Measurements from ENCODE around the gene CD68.

The CD68 gene

GRCh38 chr17:7559320-7560171 is 19.9 kb upstream of the CD68 start:
- no peak for DNase-seq (ENCODE audit: low spot score)

- DNase-seq (ENCODE audit: low spot score): peak; percentile 89
Measured at GRCh38 chr17:7560172-7561027, 19.0 kb upstream of the CD68 start.

DNA sequence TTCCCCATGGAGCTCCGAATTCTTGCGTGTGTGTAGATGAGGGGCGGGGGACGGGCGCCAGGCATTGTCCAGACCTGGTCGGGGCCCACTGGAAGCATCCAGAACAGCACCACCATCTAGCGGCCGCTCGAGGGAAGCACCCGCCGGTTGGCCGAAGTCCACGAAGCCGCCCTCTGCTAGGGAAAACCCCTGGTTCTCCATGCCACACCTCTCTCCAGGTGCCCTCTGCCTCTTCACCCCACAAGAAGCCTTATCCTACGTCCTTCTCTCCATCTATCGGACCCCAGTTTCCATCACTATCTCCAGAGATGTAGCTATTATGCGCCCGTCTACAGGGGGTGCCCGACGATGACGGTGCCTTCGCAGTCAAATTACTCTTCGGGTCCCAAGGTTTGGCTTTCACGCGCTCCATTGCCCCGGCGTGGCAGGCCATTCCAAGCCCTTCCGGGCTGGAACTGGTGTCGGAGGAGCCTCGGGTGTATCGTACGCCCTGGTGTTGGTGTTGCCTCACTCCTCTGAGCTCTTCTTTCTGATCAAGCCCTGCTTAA is 18.3 kb upstream of the CD68 start:
- DNase-seq (ENCODE audit: low spot score): peak; percentile 95

DNA sequence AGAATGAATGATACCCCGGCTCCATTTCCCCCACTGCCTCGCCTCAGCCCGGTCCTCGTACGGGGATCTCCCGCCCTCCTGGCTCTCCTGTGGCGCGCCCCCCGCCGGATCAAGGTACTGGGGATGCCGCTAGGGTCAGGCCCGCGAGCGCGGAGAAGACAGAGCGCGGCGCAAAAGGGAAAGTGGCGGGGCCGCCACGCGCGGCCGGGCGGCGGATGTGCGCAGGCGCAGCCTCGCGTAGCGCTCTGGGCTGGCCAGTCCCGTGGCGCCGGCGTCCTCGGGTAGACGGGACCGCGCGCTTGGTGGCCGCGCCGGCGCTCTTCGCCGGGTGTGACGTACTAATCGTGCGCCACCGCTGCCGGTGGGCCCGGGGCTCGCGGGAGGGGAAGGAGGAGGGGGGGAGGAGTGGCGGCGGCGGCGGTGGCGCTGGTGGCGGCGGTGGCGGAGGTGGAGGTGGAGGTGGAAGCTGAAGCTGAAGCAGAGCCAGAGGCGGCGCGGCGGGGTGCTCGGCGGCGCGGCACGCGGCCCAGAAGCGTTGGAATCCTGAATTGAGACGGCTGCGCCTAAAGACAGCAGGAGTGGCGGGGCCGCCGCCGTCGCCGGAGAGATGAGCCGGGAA is 17.7 kb upstream of the CD68 start, which contains the start of gene SENP3:
Gene SENP3, plus strand, starts transcription at position 331 of the 619 bp plus-strand sequence. CDS start 1,158 bp downstream, outside the sequence.
- DNase-seq (ENCODE audit: low spot score): peak; percentile 99

GRCh38 chr17:7562208-7562605 is 17.2 kb upstream of the CD68 start:
- DNase-seq (ENCODE audit: low spot score): no peak

- DNase-seq (ENCODE audit: low spot score): no peak
Measured at GRCh38 chr17:7563115-7563869, 16.1 kb upstream of the CD68 start.

DNA sequence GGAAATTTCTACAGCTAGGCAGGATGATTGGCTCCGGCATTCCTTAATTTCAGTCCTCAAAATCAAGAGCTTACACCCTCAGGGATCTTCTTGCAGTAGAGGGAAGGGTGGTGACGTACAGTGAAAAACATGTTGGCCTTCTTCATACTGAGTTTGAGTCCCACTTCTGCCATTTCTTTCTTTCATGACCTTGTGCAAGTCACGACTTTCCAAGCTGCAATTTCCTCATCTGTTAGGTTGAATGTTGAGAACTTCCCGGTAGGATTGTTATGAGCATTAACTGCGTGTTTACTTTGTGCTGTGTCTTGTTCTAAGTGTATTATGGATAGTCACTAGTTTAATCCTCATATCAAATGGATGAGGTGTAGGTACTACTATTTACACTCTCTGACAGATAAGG is 9.9 kb upstream of the CD68 start:
- DNase-seq (ENCODE audit: low spot score): no peak

DNA sequence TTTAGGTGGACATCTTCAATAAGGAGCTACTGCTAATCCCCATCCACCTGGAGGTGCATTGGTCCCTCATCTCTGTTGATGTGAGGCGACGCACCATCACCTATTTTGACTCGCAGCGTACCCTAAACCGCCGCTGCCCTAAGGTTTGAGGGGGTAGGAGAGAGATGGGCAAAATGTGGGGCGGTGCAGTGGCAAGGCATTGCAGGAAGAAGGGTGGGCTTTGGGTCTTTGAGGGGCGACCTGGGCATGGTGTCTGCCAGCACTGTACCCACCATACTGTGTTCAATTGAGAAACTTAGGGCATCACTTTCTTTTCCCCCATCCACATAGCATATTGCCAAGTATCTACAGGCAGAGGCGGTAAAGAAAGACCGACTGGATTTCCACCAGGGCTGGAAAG is 9.1 kb upstream of the CD68 start:
- DNase-seq (ENCODE audit: low spot score): no peak

DNA sequence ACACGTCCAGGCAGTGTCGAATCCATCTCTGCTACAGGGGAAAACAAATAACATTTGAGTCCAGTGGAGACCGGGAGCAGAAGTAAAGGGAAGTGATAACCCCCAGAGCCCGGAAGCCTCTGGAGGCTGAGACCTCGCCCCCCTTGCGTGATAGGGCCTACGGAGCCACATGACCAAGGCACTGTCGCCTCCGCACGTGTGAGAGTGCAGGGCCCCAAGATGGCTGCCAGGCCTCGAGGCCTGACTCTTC is 7.2 kb upstream of the CD68 start:
- DNase-seq (ENCODE audit: low spot score): no peak

GRCh38 chr17:7572588-7573323 is 6.7 kb upstream of the CD68 start:
- peak; percentile 100 for DNase-seq (ENCODE audit: low spot score)

DNA sequence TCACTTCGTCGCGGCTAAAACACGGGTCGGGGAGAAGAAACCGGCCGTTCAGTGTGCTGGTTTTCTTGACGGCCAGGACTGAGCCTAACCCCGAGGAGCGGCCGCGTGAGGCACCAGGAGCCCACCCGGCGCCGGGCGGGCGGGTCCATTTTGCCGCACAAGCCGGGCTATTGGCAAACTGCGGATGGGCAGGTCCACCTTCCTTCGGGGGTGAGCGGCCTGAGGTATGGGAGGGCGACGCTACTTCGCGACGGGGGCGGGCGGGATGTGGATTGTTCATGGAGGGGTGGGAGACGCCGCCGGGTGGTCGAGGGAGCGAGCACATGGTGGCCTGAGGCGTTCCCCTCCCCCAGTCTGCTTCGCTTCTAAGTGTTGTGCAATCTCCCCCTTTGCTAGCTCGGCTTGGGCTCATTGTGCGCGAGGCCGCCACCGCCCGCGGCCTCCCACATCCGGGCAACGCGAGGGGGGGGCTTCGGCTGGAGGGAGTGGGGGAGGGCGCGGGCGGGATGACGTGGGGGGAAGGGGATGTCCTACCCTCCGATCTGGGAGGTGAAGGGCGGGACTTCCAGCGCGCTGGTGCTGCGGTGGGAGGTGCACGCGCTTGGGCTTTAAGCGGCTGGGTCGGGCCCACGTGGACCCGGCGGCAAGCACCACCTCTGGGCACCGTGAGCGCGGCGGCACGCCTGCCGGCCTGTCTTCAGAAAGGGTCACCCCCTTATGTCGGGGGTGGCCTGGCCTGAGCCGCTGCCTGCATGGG is 5.9 kb upstream of the CD68 start:
- DNase-seq (ENCODE audit: low spot score): peak; percentile 95

DNA sequence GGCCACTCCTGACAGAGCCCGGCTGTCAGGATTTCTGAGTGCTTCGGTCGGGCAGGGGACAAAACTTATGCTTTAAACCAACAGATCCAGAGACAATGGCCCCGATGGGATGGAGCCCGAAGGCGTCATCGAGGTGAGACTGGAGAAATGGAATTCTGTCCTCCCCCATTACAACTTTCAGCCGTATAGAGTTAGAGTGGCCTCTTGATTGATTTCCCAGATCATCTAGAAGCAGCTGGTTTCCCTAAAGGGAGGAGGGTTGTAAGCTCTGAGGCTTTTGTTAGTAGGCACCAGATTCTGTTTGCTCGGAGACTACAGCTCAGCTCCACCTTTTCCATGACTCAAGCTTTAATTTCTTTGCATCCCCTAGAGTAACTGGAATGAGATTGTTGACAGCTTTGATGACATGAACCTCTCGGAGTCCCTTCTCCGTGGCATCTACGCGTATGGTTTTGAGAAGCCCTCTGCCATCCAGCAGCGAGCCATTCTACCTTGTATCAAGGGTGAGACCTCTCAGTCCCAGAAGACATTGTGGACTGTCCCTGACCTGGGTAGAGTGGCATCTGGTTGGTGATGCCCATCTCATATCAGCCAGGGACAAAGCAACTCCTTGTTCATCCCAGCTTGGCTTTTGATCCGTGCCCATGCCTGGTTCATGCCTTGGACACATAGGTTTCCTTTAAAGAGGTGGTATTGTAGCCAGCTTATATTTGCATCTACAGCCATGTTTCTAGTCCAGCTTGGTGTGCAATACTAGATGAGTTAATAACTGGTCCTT is 5.1 kb upstream of the CD68 start:
- DNase-seq (ENCODE audit: low spot score): no peak

GRCh38 chr17:7575481-7575883 is 4.0 kb upstream of the CD68 start:
- DNase-seq (ENCODE audit: low spot score): no peak

DNA sequence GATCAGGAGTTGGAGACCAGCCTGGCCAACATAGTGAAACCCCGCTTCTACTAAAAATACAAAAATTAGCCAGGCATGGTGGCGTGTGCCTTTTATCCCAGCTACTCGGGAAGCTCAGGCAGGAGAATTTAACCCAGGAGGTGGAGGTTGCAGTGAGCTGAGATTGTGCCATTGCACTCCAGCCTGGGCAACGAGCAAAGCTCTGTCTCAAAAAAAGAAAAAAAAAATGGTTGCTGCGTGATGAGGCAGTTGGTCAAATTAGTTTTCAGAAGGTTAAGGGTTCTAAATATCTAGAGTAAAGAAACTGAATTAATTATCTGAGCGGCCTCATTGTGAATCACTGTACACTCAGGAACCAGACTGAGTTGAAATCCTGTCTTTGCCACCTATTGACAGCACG is 3.5 kb upstream of the CD68 start:
- no peak for DNase-seq (ENCODE audit: low spot score)

GRCh38 chr17:7576432-7576937 is 3.0 kb upstream of the CD68 start:
- no peak for DNase-seq (ENCODE audit: low spot score)

DNA sequence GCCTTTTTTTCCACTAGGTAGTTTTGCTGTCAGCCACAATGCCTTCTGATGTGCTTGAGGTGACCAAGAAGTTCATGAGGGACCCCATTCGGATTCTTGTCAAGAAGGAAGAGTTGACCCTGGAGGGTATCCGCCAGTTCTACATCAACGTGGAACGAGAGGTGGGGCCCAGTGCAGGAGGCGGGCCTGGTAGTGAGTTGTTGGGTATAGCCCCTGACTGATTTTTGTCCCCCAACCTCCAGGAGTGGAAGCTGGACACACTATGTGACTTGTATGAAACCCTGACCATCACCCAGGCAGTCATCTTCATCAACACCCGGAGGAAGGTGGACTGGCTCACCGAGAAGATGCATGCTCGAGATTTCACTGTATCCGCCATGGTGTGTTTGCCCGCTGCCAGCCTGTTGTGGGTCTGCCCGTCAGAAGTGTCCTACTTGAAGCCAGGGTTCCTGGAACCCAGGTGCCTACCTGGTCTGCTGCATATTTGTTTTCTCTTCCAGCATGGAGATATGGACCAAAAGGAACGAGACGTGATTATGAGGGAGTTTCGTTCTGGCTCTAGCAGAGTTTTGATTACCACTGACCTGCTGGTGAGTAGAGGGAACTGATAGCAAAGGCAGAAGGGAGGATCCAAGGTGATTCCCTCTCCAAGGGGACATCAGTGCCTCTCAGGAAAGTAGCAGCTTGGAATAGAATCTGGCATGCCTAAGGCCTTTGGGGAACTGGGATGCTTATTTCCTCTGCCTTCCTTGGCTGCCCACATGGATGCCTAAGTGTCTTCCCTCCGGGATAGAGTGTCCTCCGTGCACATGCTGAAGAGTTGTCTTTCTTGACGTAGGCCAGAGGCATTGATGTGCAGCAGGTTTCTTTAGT is 1.9 kb upstream of the CD68 start:
- no peak for DNase-seq (ENCODE audit: low spot score)

GRCh38 chr17:7579834-7580603 is 581 bp downstream of the CD68 start:
- DNase-seq (ENCODE audit: low spot score): no peak

All from ecto neural progenitor cell (in vitro differentiated cells).